H1 (cell line): Measurements from ENCODE around the gene PEPD. TPM values are rescaled to one million over a fixed set of nuclear protein-coding genes. Genes with fewer than 3 reads are reported as not detected.
A peak's percentile ranks its signal among the peaks of the same experiment; 100 is the strongest.

Experiments used
- CTCF ChIA-PET: fragments of 300-600 bp; sonication (Branson Sonifier 250); formaldehyde crosslinking; loops from one replicate; lab custom pipeline; 2021; ENCODE audit not compliant: partially characterized antibody; lab: Charles Lee
- POLR2A ChIA-PET: fragments of 300-600 bp; sonication (Branson Sonifier 250); formaldehyde crosslinking; loops from one replicate; lab custom pipeline; 2021; ENCODE audit warnings: inconsistent platforms; ENCODE audit not compliant: partially characterized antibody; lab: Charles Lee
- DNase-seq, 2 experiments: peaks; one replicate each; pipeline versions ENCODE4 v3.0.0 to v3.0.0-alpha.2; 2010 to 2022; ENCODE audit warnings: low spot score in 2 of 2, low read depth in 1 of 2, mixed read lengths in 1 of 2
- FAIRE-seq: peaks from 2 replicates; lab custom pipeline; 2011; peaks lifted over from hg19 to GRCh38; lab: Jason Lieb, UNC
- H2AFZ ChIP-seq: 2 replicates; pipeline ENCODE4 v1.8.1; 2012; ENCODE audit warnings: low read length, inconsistent platforms
- H2AK5ac ChIP-seq: 2 replicates; pipeline ENCODE4 v1.6.1; 2013; ENCODE audit warnings: low read depth, low read length
- H2BK120ac ChIP-seq: replicated peaks from 2 replicates; pipeline ENCODE3; 2013; ENCODE audit warnings: low read depth, low read length, inconsistent platforms
- H2BK12ac ChIP-seq: 2 replicates; pipeline ENCODE4 v1.6.1; 2013; ENCODE audit warnings: low read depth, low read length
- H2BK15ac ChIP-seq: 2 replicates; pipeline ENCODE4 v1.6.1; 2013; ENCODE audit warnings: low read length
- H2BK20ac ChIP-seq: 2 replicates; pipeline ENCODE4 v1.6.1; 2013; ENCODE audit warnings: low read length
- H2BK5ac ChIP-seq: 2 replicates; pipeline ENCODE4 v1.6.1; 2013; ENCODE audit warnings: low read depth, low read length
- H3K14ac ChIP-seq: 2 replicates; pipeline ENCODE4 v1.6.1; 2013; ENCODE audit warnings: inconsistent platforms; ENCODE audit not compliant: insufficient read length
- H3K18ac ChIP-seq: 2 replicates; pipeline ENCODE4 v1.6.1; 2013; ENCODE audit warnings: low read length; ENCODE audit errors: extremely low read depth
- H3K23ac ChIP-seq: 2 replicates; pipeline ENCODE4 v1.6.1; 2013; ENCODE audit warnings: inconsistent platforms; ENCODE audit not compliant: insufficient read length
- H3K23me2 ChIP-seq: 2 replicates; pipeline ENCODE4 v1.6.1; 2013; ENCODE audit warnings: low read depth, low read length
- H3K27ac ChIP-seq: 2 replicates; pipeline ENCODE4 v1.6.1; 2011; ENCODE audit warnings: low read depth, low read length, inconsistent platforms
- H3K27me3 ChIP-seq, 4 experiments: replicated peaks in 1 of 4; 1 replicate in 1 of 4; 2 replicates in 3 of 4; pipeline versions ENCODE4 v1.6.1 to v1.8.1; 2011 to 2013; ENCODE audit warnings: low read length in 3 of 4, mild to moderate bottlenecking in 3 of 4, inconsistent platforms in 2 of 4, mixed read lengths in 2 of 4, moderate library complexity in 1 of 4; ENCODE audit not compliant: control insufficient read depth in 3 of 4, insufficient read depth in 3 of 4; ENCODE audit errors: extremely low read depth in 1 of 4
- H3K36me3 ChIP-seq, 4 experiments: 2 replicates each; pipeline versions ENCODE4 v1.6.1 to v1.8.1; 2011 to 2013; ENCODE audit warnings: mild to moderate bottlenecking in 4 of 4, low read length in 3 of 4, moderate library complexity in 2 of 4, control low read depth in 1 of 4, inconsistent platforms in 1 of 4; ENCODE audit not compliant: insufficient read depth in 4 of 4, control insufficient read depth in 2 of 4
- H3K4ac ChIP-seq: replicated peaks from 2 replicates; pipeline ENCODE3; 2013; ENCODE audit warnings: low read length, low read depth, mixed read lengths, inconsistent platforms; ENCODE audit not compliant: insufficient read length
- H3K4me1 ChIP-seq, 4 experiments: replicated peaks in 1 of 4; 1 replicate in 1 of 4; 2 replicates in 3 of 4; pipeline versions ENCODE4 v1.6.1 to v1.8.1; 2011 to 2013; ENCODE audit warnings: low read length in 3 of 4, inconsistent platforms in 2 of 4, mixed read lengths in 1 of 4; ENCODE audit not compliant: insufficient read depth in 4 of 4, control insufficient read depth in 3 of 4
- H3K4me2 ChIP-seq, 2 experiments: 2 replicates each; pipeline versions ENCODE4 v1.6.1 to v1.8.1; 2011 to 2013; ENCODE audit warnings: low read depth in 2 of 2, low read length in 2 of 2, control low read depth in 1 of 2, inconsistent platforms in 1 of 2, mild to moderate bottlenecking in 1 of 2; ENCODE audit not compliant: insufficient read depth in 1 of 2
- H3K4me3 ChIP-seq, 4 experiments: fragments of 200-600, 300-600 bp in 1 of 4; sonication (generic), shearing (Covaris generic), sonication (Bioruptor Twin) in 1 of 4; 2 replicates each; pipeline versions ENCODE4 v1.5.1 to v1.8.1; 2011 to 2016; ENCODE audit warnings: low read length in 4 of 4, low read depth in 3 of 4, control low read depth in 2 of 4, inconsistent platforms in 2 of 4, mild to moderate bottlenecking in 2 of 4, mixed read lengths in 1 of 4, moderate library complexity in 1 of 4; ENCODE audit not compliant: insufficient read depth in 2 of 4; ENCODE audit errors: extremely low read depth in 1 of 4
- H3K56ac ChIP-seq: replicated peaks from 2 replicates; pipeline ENCODE3; 2013; ENCODE audit warnings: low read depth, mild to moderate bottlenecking, mixed read lengths, low read length, inconsistent platforms; ENCODE audit not compliant: insufficient read length
- H3K79me1 ChIP-seq: 2 replicates; pipeline ENCODE4 v1.6.1; 2013; ENCODE audit warnings: low read depth, low read length, control low read depth
- H3K79me2 ChIP-seq, 2 experiments: 2 replicates each; pipeline versions ENCODE4 v1.6.1 to v1.8.1; 2012 to 2013; ENCODE audit warnings: low read length in 2 of 2, mild to moderate bottlenecking in 2 of 2, inconsistent platforms in 1 of 2; ENCODE audit not compliant: insufficient read depth in 2 of 2, control insufficient read depth in 1 of 2
- H3K9ac ChIP-seq, 4 experiments: replicated peaks in 1 of 4; 1 replicate in 1 of 4; 2 replicates in 3 of 4; pipeline versions ENCODE4 v1.6.1 to v1.8.1; 2011 to 2013; ENCODE audit warnings: low read depth in 3 of 4, low read length in 3 of 4, control low read depth in 2 of 4, mild to moderate bottlenecking in 2 of 4, moderate library complexity in 2 of 4, inconsistent platforms in 1 of 4; ENCODE audit errors: extremely low read depth in 1 of 4
- H3K9me3 ChIP-seq, 2 experiments: 2 replicates each; pipeline versions ENCODE4 v1.6.1 to v1.8.1; 2012 to 2013; ENCODE audit warnings: mild to moderate bottlenecking in 2 of 2, moderate library complexity in 2 of 2, control low read depth in 1 of 2, inconsistent platforms in 1 of 2, low read depth in 1 of 2, low read length in 1 of 2, mixed read lengths in 1 of 2; ENCODE audit not compliant: insufficient read depth in 2 of 2
- H4K20me1 ChIP-seq, 2 experiments: replicated peaks in 1 of 2; 2 replicates each; pipeline versions ENCODE3 to v1.8.1; 2011 to 2013; ENCODE audit warnings: inconsistent platforms in 2 of 2, low read length in 2 of 2, mild to moderate bottlenecking in 1 of 2; ENCODE audit not compliant: insufficient read depth in 2 of 2, control insufficient read depth in 1 of 2
- H4K5ac ChIP-seq: 2 replicates; pipeline ENCODE4 v1.6.1; 2013; ENCODE audit warnings: low read length, low read depth, mixed read lengths, inconsistent platforms; ENCODE audit not compliant: insufficient read length
- H4K8ac ChIP-seq: 2 replicates; pipeline ENCODE4 v1.8.0; 2013; ENCODE audit warnings: mild to moderate bottlenecking, moderate library complexity, low read length, inconsistent platforms; ENCODE audit not compliant: insufficient read depth; ENCODE audit errors: extremely low read depth
- H4K91ac ChIP-seq: replicated peaks from 2 replicates; pipeline ENCODE3; 2013; ENCODE audit warnings: low read length, mixed read lengths, inconsistent platforms; ENCODE audit not compliant: insufficient read length
- CBX5 ChIP-seq: fragments of 300-800, 300-1000 bp; sonication (generic); IDR thresholded peaks from 2 replicates; pipeline ENCODE4 v1.7.1; 2016; ENCODE audit warnings: antibody characterized with exemption, low read length, low read depth
- CHD1 ChIP-seq: IDR thresholded peaks from 2 replicates; pipeline ENCODE4 v1.6.1; 2012; ENCODE audit warnings: low read depth, low read length, improper control_type of control experiment
- HDAC2 ChIP-seq, 2 experiments: fragments of 300-600 bp in 1 of 2; sonication (generic) in 1 of 2; IDR thresholded peaks; 2 replicates each; pipeline ENCODE4 v1.6.1; 2011 to 2012; ENCODE audit warnings: low read depth in 2 of 2, low read length in 2 of 2, mild to moderate bottlenecking in 2 of 2, moderate library complexity in 2 of 2, borderline replicate concordance in 1 of 2, inconsistent platforms in 1 of 2
- YY1 ChIP-seq: IDR thresholded peaks from 2 replicates; pipeline ENCODE4 v1.6.1; 2011; ENCODE audit warnings: low read depth, mild to moderate bottlenecking, low read length
- WGBS, 2 experiments: shearing (Covaris generic) in 1 of 2; methylation state at CpG; one replicate each; pipeline versions ENCODE4 v1.1.6 to v1.1.7; 2013 to 2015; ENCODE audit warnings: low lambda C conversion rate in 2 of 2, mixed read lengths in 2 of 2, inconsistent platforms in 1 of 2, low coverage in 1 of 2, missing lambda C conversion rate in 1 of 2; ENCODE audit not compliant: insufficient replicate concordance in 2 of 2, insufficient coverage in 1 of 2, insufficient read length in 1 of 2; ENCODE audit errors: extremely low coverage in 1 of 2, missing lambda C conversion rate in 1 of 2; 5-methylcytosine and 5-hydroxymethylcytosine counted together
- polyA plus RNA-seq, 7 experiments: library from polyadenylated mRNA; depleted of rRNA in 3 of 7; stranded (reverse) in 5 of 7; unstranded in 2 of 7; fragments of >200 nt in 5 of 7; fragments of 200-250 nt in 2 of 7; gene quantifications; 1 replicate in 5 of 7; 2 replicates in 1 of 7; 4 replicates in 1 of 7; pipeline versions ENCODE4 v1.2.1 to v1.2.3, GENCODE V29; 2011 to 2013; ENCODE audit warnings: missing spikeins in 2 of 7, mixed read lengths in 2 of 7
- total RNA-seq: library from RNA; stranded (reverse); fragmentation: NEBNext Ultra II Directional; extraction: Animal tissue kit (Norgen Biotek cat#: 25700); gene quantifications from 2 replicates; pipeline ENCODE4 v1.2.1, GENCODE V29; 2021

The PEPD gene
- total and polyA plus RNA-seq, 2 of the 8 experiments (the other 6 are each of a cell fraction or from before 2014, with no cell fraction given): 84.1 to 178 TPM

DNA sequence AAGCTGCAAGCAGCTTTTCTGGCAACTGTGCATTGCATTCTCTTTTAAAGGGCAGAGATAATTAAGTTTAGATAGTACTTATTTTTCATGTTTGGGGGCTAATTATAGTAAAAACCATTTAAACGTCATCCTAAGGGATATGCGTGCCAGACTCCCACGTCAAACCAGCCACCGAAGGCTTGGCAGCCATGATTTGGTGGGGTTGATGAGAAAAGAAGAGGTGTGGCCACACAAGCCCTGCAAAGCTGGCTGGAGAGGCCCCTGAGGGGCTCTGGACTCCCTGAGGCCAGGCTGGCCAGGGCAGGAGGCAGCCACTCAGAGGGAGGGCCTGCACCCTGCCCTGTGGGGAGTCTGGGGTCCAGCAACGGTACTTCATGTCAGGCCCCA is 17.5 kb downstream of the PEPD start:
- Histone ChIP-seq H4K5ac (no peak overlapping the region), H3K23ac (no peak overlapping the region), H3K4ac (no peak overlapping the region), H3K56ac (no peak overlapping the region), H3K79me1 (peaks cover 12% of the 10 kb centered on the region), H4K8ac (peak overlapping the region; percentile 60; the same call in 1 of the 2 replicates), H2BK20ac (no peak overlapping the region), H4K20me1 (peaks cover 2 to 17% of the 10 kb centered on the region in 2 experiments), H3K4me2 (no peak overlapping the region), H3K27me3 (no peaks in the 10 kb centered on the region; a peak in 1 of 7 replicates), H3K9me3 (no peaks in the 10 kb centered on the region), H3K4me1 (peaks cover 0 to 8% (median under 1%) of the 10 kb centered on the region in 4 experiments; a peak in 2 of 7 replicates), H2BK15ac (no peak overlapping the region), H2BK12ac (no peak overlapping the region), H3K36me3 (peaks cover 0 to 6% (median 0%) of the 10 kb centered on the region in 4 experiments; a peak in 3 of 8 replicates), H2AK5ac (no peak overlapping the region), H4K91ac (no peak overlapping the region), H3K4me3 (no peak overlapping the region), H2AFZ (no peak overlapping the region), H3K27ac (no peak overlapping the region), H2BK120ac (no peak overlapping the region), H3K23me2 (peaks cover 14% of the 10 kb centered on the region; the same call in 1 of the 2 replicates), H3K9ac (no peak overlapping the region), H3K14ac (no peak overlapping the region), H3K18ac (no peak overlapping the region), H3K79me2 (peaks cover 0 to 3% of the 10 kb centered on the region in 2 experiments; a peak in 1 of 4 replicates), H2BK5ac (no peak overlapping the region)
- FAIRE-seq: no peak
- 95% methylated on average over 5 of the region's 5 CpGs; no CpG with 5 or more reads in 1 of the 2 experiments for WGBS, 2 experiments
- ChIA-PET CTCF (interaction anchor here (1.0 to 1.1 kb wide), 2 partner anchors 57 to 87 kb away, joined by 3 read pairs; no protein-coding TSS in a partner anchor), POLR2A (interaction anchor here (1.4 kb wide), 1 partner anchor 18 kb away, joined by 3 read pairs; the partner anchor contains the start of gene PEPD)
- DNase-seq: no peak
- TF ChIP-seq CHD1 (no peak), HDAC2 (IDR thresholded peaks at IDR 0.05; ENCODE audit: borderline replicate concordance in 1 of 2, low read depth in 2 of 2, low read length in 2 of 2) (no peak), YY1 (no peak), CBX5 (no peak)
